AG10803 (cell line): ENCODE data around the gene GTF2F2.
A peak's percentile ranks its signal among the peaks of the same experiment; 100 is the strongest.

ENCODE experiments used
- DNase-seq: peaks from one replicate; pipeline ENCODE4 v3.0.0; 2010; ENCODE audit warnings: low read depth
- H3K4me3 ChIP-seq: 2 replicates; pipeline ENCODE4 v1.5.1; 2011; ENCODE audit warnings: mild to moderate bottlenecking, low read length, control low read depth
- CTCF ChIP-seq: conservative IDR thresholded peaks from 2 replicates; pipeline ENCODE4 v1.5.1; 2011; ENCODE audit warnings: mild to moderate bottlenecking, low read length, control low read depth, inconsistent platforms

Gene GTF2F2

GRCh38 chr13:45218689-45219088, 98.4 kb downstream of the GTF2F2 start:
- DNase-seq: no peak
- no peak for TF ChIP-seq CTCF
- no peak overlapping the region for H3K4me3 ChIP-seq

GRCh38 chr13:45219123-45219891, 99.0 kb downstream of the GTF2F2 start:
- no peak overlapping the region; the same call in 1 of the 2 replicates for H3K4me3 ChIP-seq
- no peak for DNase-seq
- no peak for TF ChIP-seq CTCF

GRCh38 chr13:45219938-45220375, 99.6 kb downstream of the GTF2F2 start:
- no peak overlapping the region for H3K4me3 ChIP-seq
- DNase-seq: peak; percentile 83
- TF ChIP-seq CTCF: no peak

GRCh38 chr13:45220403-45220802, 100.1 kb downstream of the GTF2F2 start:
- H3K4me3 ChIP-seq: no peak overlapping the region
- DNase-seq: no peak
- no peak for TF ChIP-seq CTCF

GRCh38 chr13:45222516-45222915, 102.2 kb downstream of the GTF2F2 start:
- no peak overlapping the region for H3K4me3 ChIP-seq
- DNase-seq: peak; percentile 20
- TF ChIP-seq CTCF: no peak

- no peak for DNase-seq
- H3K4me3 ChIP-seq: no peak overlapping the region
- TF ChIP-seq CTCF: no peak
These were observed 102.6 kb downstream of the GTF2F2 start for GRCh38 chr13:45222919-45223318.

GRCh38 chr13:45224176-45224575, 103.9 kb downstream of the GTF2F2 start:
- H3K4me3 ChIP-seq: no peak overlapping the region
- DNase-seq: peak; percentile 64
- no peak for TF ChIP-seq CTCF
